IMR-90 (cell line): ENCODE measurements around the gene MUC5AC. TPM values are rescaled to one million over a fixed set of nuclear protein-coding genes. Genes with fewer than 3 reads are reported as not detected.

ENCODE experiments used
- ATAC-seq: fragments of 200-7000 bp; cut with Tn5 transposase; 2 replicates; pipeline ENCODE4 v1.9.1; 2020; ENCODE audit warnings: low read depth, mild to moderate bottlenecking, moderate library complexity
- BruUV-seq: library from RNA; stranded (reverse); fragments of 400-500 nt; replicated peaks from 2 replicates; lab custom pipeline; 2021; lab: Mats Ljungman, UMichigan
- CTCF ChIA-PET: fragments of 300-600 bp; formaldehyde crosslinking; extraction: SDS; loops from one replicate; lab custom pipeline; 2021; ENCODE audit warnings: antibody characterized with exemption; lab: Yijun Ruan, JAX
- POLR2A ChIA-PET: fragments of 300-600 bp; sonication (Branson Sonifier 250); formaldehyde crosslinking; loops from one replicate; lab custom pipeline; 2022; ENCODE audit warnings: antibody characterized with exemption; ENCODE audit not compliant: unreplicated experiment; lab: Charles Lee
- DNase-seq: peaks from one replicate; pipeline ENCODE4 v3.0.0; 2013
- H2AFZ ChIP-seq: replicated peaks from 2 replicates; pipeline ENCODE3; 2013; ENCODE audit warnings: low read length, mild to moderate bottlenecking; ENCODE audit not compliant: poor library complexity
- H2AK5ac ChIP-seq: 2 replicates; pipeline ENCODE4 v1.6.1; 2013; ENCODE audit warnings: low read depth, low read length, inconsistent platforms
- H2AK9ac ChIP-seq: replicated peaks from 2 replicates; pipeline ENCODE3; 2013; ENCODE audit warnings: mild to moderate bottlenecking, low read depth, low read length, moderate library complexity; ENCODE audit not compliant: poor library complexity
- H2BK120ac ChIP-seq: 2 replicates; pipeline ENCODE4 v1.6.1; 2013; ENCODE audit warnings: low read depth, low read length, inconsistent platforms
- H2BK15ac ChIP-seq: 3 replicates; pipeline ENCODE4 v1.6.1; 2013; ENCODE audit warnings: low read depth, low read length, inconsistent platforms
- H2BK20ac ChIP-seq: 2 replicates; pipeline ENCODE4 v1.6.1; 2013; ENCODE audit warnings: low read depth, mild to moderate bottlenecking, inconsistent platforms, low read length, moderate library complexity
- H2BK5ac ChIP-seq: 2 replicates; pipeline ENCODE4 v1.6.1; 2013; ENCODE audit warnings: mild to moderate bottlenecking, low read depth, low read length, inconsistent platforms; ENCODE audit not compliant: poor library complexity, severe bottlenecking
- H3K14ac ChIP-seq: replicated peaks from 2 replicates; pipeline ENCODE4 v1.6.1; 2013; ENCODE audit warnings: low read depth, low read length, inconsistent platforms
- H3K18ac ChIP-seq: 2 replicates; pipeline ENCODE4 v1.6.1; 2013; ENCODE audit warnings: low read depth, low read length, control low read depth
- H3K23ac ChIP-seq: 2 replicates; pipeline ENCODE4 v1.6.1; 2013; ENCODE audit warnings: low read depth, low read length, inconsistent platforms
- H3K27ac ChIP-seq: 2 replicates; pipeline ENCODE4 v1.5.1; 2013; ENCODE audit warnings: mild to moderate bottlenecking, control low read depth, low read length; ENCODE audit not compliant: insufficient read depth
- H3K27me3 ChIP-seq: 2 replicates; pipeline ENCODE4 v1.6.1; 2013; ENCODE audit warnings: low read length; ENCODE audit not compliant: control insufficient read depth, insufficient read depth
- H3K36me3 ChIP-seq: 2 replicates; pipeline ENCODE4 v1.6.1; 2013; ENCODE audit warnings: low read length, mixed read lengths; ENCODE audit not compliant: control insufficient read depth, insufficient read depth
- H3K4ac ChIP-seq: 2 replicates; pipeline ENCODE4 v1.6.1; 2013; ENCODE audit warnings: low read depth, low read length, inconsistent platforms
- H3K4me1 ChIP-seq: 2 replicates; pipeline ENCODE4 v1.6.1; 2013; ENCODE audit warnings: low read length, mixed read lengths; ENCODE audit not compliant: control insufficient read depth, insufficient read depth
- H3K4me2 ChIP-seq: 2 replicates; pipeline ENCODE4 v1.6.1; 2013; ENCODE audit warnings: low read depth, mild to moderate bottlenecking, control low read depth, low read length, moderate library complexity
- H3K4me3 ChIP-seq: 2 replicates; pipeline ENCODE4 v1.5.1; 2013; ENCODE audit warnings: low read depth, mild to moderate bottlenecking, control low read depth, low read length, moderate library complexity; ENCODE audit not compliant: insufficient read depth
- H3K56ac ChIP-seq: 2 replicates; pipeline ENCODE4 v1.6.1; 2013; ENCODE audit warnings: low read length, inconsistent platforms; ENCODE audit not compliant: insufficient read depth; ENCODE audit errors: extremely low read depth
- H3K79me1 ChIP-seq, 2 experiments: 2 replicates each; pipeline ENCODE4 v1.6.1; 2013; ENCODE audit warnings: low read length in 2 of 2, inconsistent platforms in 1 of 2, low read depth in 1 of 2
- H3K9ac ChIP-seq: 2 replicates; pipeline ENCODE4 v1.6.1; 2013; ENCODE audit warnings: low read depth, low read length, control low read depth
- H3K9me1 ChIP-seq: 2 replicates; pipeline ENCODE4 v1.6.1; 2013; ENCODE audit warnings: low read length, inconsistent platforms; ENCODE audit not compliant: insufficient read depth
- H3K9me3 ChIP-seq: 2 replicates; pipeline ENCODE4 v1.6.1; 2013; ENCODE audit warnings: low read length; ENCODE audit not compliant: control insufficient read depth, insufficient read depth
- H4K20me1 ChIP-seq: 2 replicates; pipeline ENCODE4 v1.6.1; 2013; ENCODE audit warnings: low read length, inconsistent platforms; ENCODE audit not compliant: insufficient read depth
- H4K5ac ChIP-seq: 2 replicates; pipeline ENCODE4 v1.6.1; 2013; ENCODE audit warnings: mild to moderate bottlenecking, low read depth, low read length, control low read depth
- H4K8ac ChIP-seq, 2 experiments: 2 replicates each; pipeline ENCODE4 v1.6.1; 2013; ENCODE audit warnings: low read depth in 2 of 2, low read length in 2 of 2, control low read depth in 1 of 2, inconsistent platforms in 1 of 2
- H4K91ac ChIP-seq: 2 replicates; pipeline ENCODE4 v1.6.1; 2013; ENCODE audit warnings: low read depth, low read length, inconsistent platforms; ENCODE audit not compliant: insufficient read depth
- CEBPB ChIP-seq: IDR thresholded peaks from 2 replicates; pipeline ENCODE4 v1.6.1; 2012; ENCODE audit warnings: low read depth, low read length, improper control_type of control experiment
- CHD1 ChIP-seq: IDR thresholded peaks from 2 replicates; pipeline ENCODE4 v1.6.1; 2012; ENCODE audit warnings: low read depth, low read length, improper control_type of control experiment
- ELK1 ChIP-seq: fragments of 150-350 bp; IDR thresholded peaks from 2 replicates; pipeline ENCODE4 v1.6.1; 2016; ENCODE audit warnings: low read depth, mild to moderate bottlenecking, low read length, moderate library complexity, borderline replicate concordance
- MAZ ChIP-seq: IDR thresholded peaks from 2 replicates; pipeline ENCODE4 v1.6.1; 2012; ENCODE audit warnings: low read depth, mild to moderate bottlenecking, low read length, improper control_type of control experiment, moderate library complexity, borderline replicate concordance
- NFE2L2 ChIP-seq: fragments of 150-350 bp; IDR thresholded peaks from 2 replicates; pipeline ENCODE4 v1.6.1; 2016; ENCODE audit warnings: low read depth, mild to moderate bottlenecking, low read length
- POLR2A ChIP-seq: IDR thresholded peaks from 2 replicates; pipeline ENCODE4 v1.6.1; 2012; ENCODE audit warnings: mild to moderate bottlenecking, low read depth, low read length
- RAD21 ChIP-seq: IDR thresholded peaks from 2 replicates; pipeline ENCODE4 v1.6.1; 2012; ENCODE audit warnings: low read length, improper control_type of control experiment
- RCOR1 ChIP-seq: IDR thresholded peaks from 2 replicates; pipeline ENCODE4 v1.6.1; 2012; ENCODE audit warnings: mild to moderate bottlenecking, low read length, improper control_type of control experiment; ENCODE audit not compliant: insufficient replicate concordance
- USF2 ChIP-seq: fragments of 150-350 bp; IDR thresholded peaks from 2 replicates; pipeline ENCODE4 v1.6.1; 2017; ENCODE audit warnings: mild to moderate bottlenecking, antibody characterized with exemption, low read length, low read depth
- WGBS, 2 experiments: methylation state at CpG; one replicate each; pipeline versions ENCODE4 v1.1.5 to v1.1.7; 2013; ENCODE audit warnings: missing lambda C conversion rate in 2 of 2; ENCODE audit not compliant: insufficient read length in 1 of 2; ENCODE audit errors: extremely low coverage in 2 of 2; 5-methylcytosine and 5-hydroxymethylcytosine counted together
- dilution Hi-C: fragments of 300-500 bp; cut with HindIII; formaldehyde crosslinking; loops from one replicate; pipeline ENCODE4 v1.14.3; 2018; ENCODE audit warnings: low sequenced_read_pairs; ENCODE audit not compliant: unreplicated experiment
- in situ Hi-C: fragments of 300-500 bp; cut with MboI; formaldehyde crosslinking; loops from 3 replicates; pipeline ENCODE4 v1.14.3; 2019; ENCODE audit warnings: low sequenced_read_pairs, inconsistent platforms, mixed read lengths
- intact Hi-C: fragments of 100-400 bp; cut with micrococcal nuclease; formaldehyde crosslinking; loops from 2 replicates; pipeline ENCODE4 v1.10.0; 2022
- polyA plus RNA-seq, 3 experiments: library from polyadenylated mRNA; depleted of rRNA; stranded (reverse); fragments of >200 nt; gene quantifications; 2 replicates each; pipeline ENCODE4 v1.2.3, GENCODE V29; 2012; ENCODE audit warnings: low replicate concordance in 1 of 3
- total RNA-seq: library from RNA; depleted of rRNA; stranded (reverse); fragments of >200 nt; gene quantifications from 2 replicates; pipeline ENCODE4 v1.2.3, GENCODE V29; 2012

The MUC5AC gene
- total and polyA plus RNA-seq, 2 of the 4 experiments (the other 2 are of a cell fraction): 0.02 TPM; not detected in 1

GRCh38 chr11:1219446-1219833, 61.7 kb downstream of the MUC5AC start:
- dilution Hi-C loops: no loop called here
- no peaks in the 10 kb centered on the region for H3K36me3 ChIP-seq
- no peak overlapping the region for H2AK9ac ChIP-seq
- no peak overlapping the region for H2BK20ac ChIP-seq
- H3K9ac ChIP-seq: no peak overlapping the region
- H2AK5ac ChIP-seq: no peak overlapping the region
- DNase-seq: no peak
- no peak overlapping the region for H3K23ac ChIP-seq
- H4K5ac ChIP-seq: no peak overlapping the region
- H2BK15ac ChIP-seq: no peak overlapping the region
- no TSS peak for BruUV-seq
- TF ChIP-seq CEBPB: no peak
- no peak for TF ChIP-seq CHD1
- no peak for TF ChIP-seq NFE2L2
- no peak for TF ChIP-seq MAZ
- no peak for TF ChIP-seq ELK1
- TF ChIP-seq RCOR1: no peak
- TF ChIP-seq USF2: no peak
- no peak for TF ChIP-seq RAD21
- TF ChIP-seq POLR2A: no peak
- H2BK120ac ChIP-seq: no peak overlapping the region
- H3K79me1 ChIP-seq: no peaks in the 10 kb centered on the region
- H4K91ac ChIP-seq: no peak overlapping the region
- H2BK5ac ChIP-seq: no peak overlapping the region
- no peak overlapping the region for H3K56ac ChIP-seq
- no peaks in the 10 kb centered on the region for H4K20me1 ChIP-seq
- in situ Hi-C loops: loop anchor here (25.0 kb wide), 1 partner anchor 293 kb away; no protein-coding TSS in a partner anchor
- no peak for ATAC-seq
- no peak overlapping the region for H4K8ac ChIP-seq
- H3K4me2 ChIP-seq: no peak overlapping the region
- no peaks in the 10 kb centered on the region; the same call in 1 of the 2 replicates for H3K9me3 ChIP-seq
- intact Hi-C loops: no loop called here
- no peak overlapping the region for H3K27ac ChIP-seq
- H3K4ac ChIP-seq: no peak overlapping the region
- 33% methylated on average over 4 of the region's 10 CpGs; no CpG with 5 or more reads in 1 of the 2 experiments for WGBS, 2 experiments
- no peak overlapping the region for H3K14ac ChIP-seq
- ChIA-PET POLR2A (no interaction called here), CTCF (no interaction called here)
- no peak overlapping the region for H3K4me3 ChIP-seq
- H3K18ac ChIP-seq: no peak overlapping the region
- H2AFZ ChIP-seq: no peak overlapping the region
- H3K9me1 ChIP-seq: no peaks in the 10 kb centered on the region
- H3K4me1 ChIP-seq: no peaks in the 10 kb centered on the region
- H3K27me3 ChIP-seq: peaks cover 15% of the 10 kb centered on the region
